Peyer's patch (tissue), 4 donors: Measurements from ENCODE around the gene ANXA2.

Experiments
- POLR2A ChIP-seq, 2 donors: fragments of 450-650 bp; IDR thresholded peaks; one replicate each; pipeline ENCODE4 v1.5.1; 2017; ENCODE audit warnings: antibody characterized with exemption in 2 of 2, mild to moderate bottlenecking in 2 of 2, moderate library complexity in 2 of 2
- TF ChIP-seq, protein P1 (sequence below), 6 experiments: fragments of 450-650 bp in 4 of 6; fragments of 200-600 bp in 2 of 6; sonication (generic) in 1 of 6; IDR thresholded peaks; one replicate each; pipeline ENCODE4 v1.5.1; 2017 to 2019; ENCODE audit warnings: antibody characterized with exemption in 6 of 6, mild to moderate bottlenecking in 3 of 6, moderate library complexity in 1 of 6

DNA sequence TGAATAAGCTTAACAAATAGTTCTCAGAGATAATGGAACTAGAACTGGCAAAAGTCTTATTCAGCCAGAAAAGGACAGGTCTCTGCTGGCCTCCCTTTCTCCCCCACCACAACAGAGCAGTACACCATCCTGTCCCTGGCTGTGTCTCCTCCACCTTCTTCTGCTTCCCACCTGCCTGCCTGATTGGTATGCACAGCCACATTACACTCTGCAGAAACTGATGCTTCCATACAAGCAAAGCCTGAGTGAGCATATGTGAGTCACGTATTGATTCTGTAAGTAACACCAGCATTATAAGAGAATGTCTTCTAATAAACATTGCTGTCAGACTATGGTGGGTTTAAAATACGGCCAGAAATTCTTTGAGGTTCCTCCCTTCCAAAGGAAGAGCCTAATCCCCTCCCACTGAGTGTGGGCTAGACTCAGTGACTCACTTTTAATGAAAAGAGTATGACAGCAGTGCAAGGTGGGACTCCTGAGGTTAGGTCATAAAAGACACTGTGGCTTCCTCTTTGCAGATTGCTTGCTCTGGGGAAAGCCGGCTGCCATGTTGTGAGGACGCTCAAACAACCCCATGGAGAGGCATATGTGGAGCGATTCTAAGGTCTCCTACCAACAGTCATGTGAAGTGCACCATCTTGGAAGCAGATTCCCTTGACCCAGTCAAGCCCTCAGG, 44.4 kb downstream of the ANXA2 start:
- TF ChIP-seq, protein P1, sequence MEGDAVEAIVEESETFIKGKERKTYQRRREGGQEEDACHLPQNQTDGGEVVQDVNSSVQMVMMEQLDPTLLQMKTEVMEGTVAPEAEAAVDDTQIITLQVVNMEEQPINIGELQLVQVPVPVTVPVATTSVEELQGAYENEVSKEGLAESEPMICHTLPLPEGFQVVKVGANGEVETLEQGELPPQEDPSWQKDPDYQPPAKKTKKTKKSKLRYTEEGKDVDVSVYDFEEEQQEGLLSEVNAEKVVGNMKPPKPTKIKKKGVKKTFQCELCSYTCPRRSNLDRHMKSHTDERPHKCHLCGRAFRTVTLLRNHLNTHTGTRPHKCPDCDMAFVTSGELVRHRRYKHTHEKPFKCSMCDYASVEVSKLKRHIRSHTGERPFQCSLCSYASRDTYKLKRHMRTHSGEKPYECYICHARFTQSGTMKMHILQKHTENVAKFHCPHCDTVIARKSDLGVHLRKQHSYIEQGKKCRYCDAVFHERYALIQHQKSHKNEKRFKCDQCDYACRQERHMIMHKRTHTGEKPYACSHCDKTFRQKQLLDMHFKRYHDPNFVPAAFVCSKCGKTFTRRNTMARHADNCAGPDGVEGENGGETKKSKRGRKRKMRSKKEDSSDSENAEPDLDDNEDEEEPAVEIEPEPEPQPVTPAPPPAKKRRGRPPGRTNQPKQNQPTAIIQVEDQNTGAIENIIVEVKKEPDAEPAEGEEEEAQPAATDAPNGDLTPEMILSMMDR (IDR thresholded peaks at IDR 0.05): no peak
- TF ChIP-seq POLR2A (IDR thresholded peaks at IDR 0.05): no peak
